ENCODE data around the gene CAMTA2.

- TF ChIP-seq POLR2A (IDR thresholded peaks at IDR 0.05) (no peak), CTCF (IDR thresholded peaks at IDR 0.05) (no peak)
These were observed 47.2 kb upstream of the CAMTA2 start for GRCh38 chr17:5034651-5035050.

Data from Peyer's patch (tissue), 4 donors.